Activated T-cell treated with anti-CD3 and anti-CD28 coated beads, Interleukin-2, amount 50 U/mL, for 4 hours (primary cell): ENCODE data around the gene SNPH. TPM values are rescaled to one million over a fixed set of nuclear protein-coding genes. Genes with fewer than 3 reads are reported as not detected.
"Not testable (repeated sequence)": the region's sequence is repeated elsewhere in the genome, so short reads cannot be mapped to it uniquely, and the experiment has no call there.

ENCODE experiments used
- ATAC-seq, 2 donors: fragments of 200-7000 bp; cut with Tn5 transposase; one replicate each; pipeline ENCODE4 v1.10.0; 2021
- DNase-seq: peaks from one replicate; pipeline ENCODE4 v3.0.0-alpha.2; 2020
- H3K27me3 Mint-ChIP-seq: one replicate; pipeline ENCODE4 v1.8.0; 2021; ENCODE audit warnings: low read depth, mixed read lengths
- H3K36me3 Mint-ChIP-seq: one replicate; pipeline ENCODE4 v1.8.0; 2022; ENCODE audit warnings: mixed read lengths; ENCODE audit not compliant: insufficient read depth
- H3K4me1 Mint-ChIP-seq: one replicate; pipeline ENCODE4 v1.8.0; 2021; ENCODE audit warnings: low read depth, mixed read lengths
- H3K4me3 Mint-ChIP-seq: one replicate; pipeline ENCODE4 v1.8.0; 2021; ENCODE audit warnings: mild to moderate bottlenecking, moderate library complexity, mixed read lengths
- H3K9me3 Mint-ChIP-seq: one replicate; pipeline ENCODE4 v1.8.0; 2021; ENCODE audit warnings: mixed read lengths
- total RNA-seq, 3 donors: library from RNA; stranded (reverse); gene quantifications; one replicate each; pipeline ENCODE4 v1.2.1, GENCODE V29; 2021

SNPH gene
- total RNA-seq, 3 donors from 2014 or later = 1.4 to 2.6 (median 1.9) TPM

- ATAC-seq (no peak), DNase-seq (no peak)
- Mint-ChIP-seq H3K9me3 (no peaks in the 10 kb centered on the region), H3K36me3 (no peaks in the 10 kb centered on the region), H3K27me3 (peaks cover 3% of the 10 kb centered on the region), H3K4me3 (no peak overlapping the region), H3K4me1 (no peaks in the 10 kb centered on the region)
These were observed 20.5 kb upstream of the SNPH start for GRCh38 chr20:1245578-1245977.

DNA sequence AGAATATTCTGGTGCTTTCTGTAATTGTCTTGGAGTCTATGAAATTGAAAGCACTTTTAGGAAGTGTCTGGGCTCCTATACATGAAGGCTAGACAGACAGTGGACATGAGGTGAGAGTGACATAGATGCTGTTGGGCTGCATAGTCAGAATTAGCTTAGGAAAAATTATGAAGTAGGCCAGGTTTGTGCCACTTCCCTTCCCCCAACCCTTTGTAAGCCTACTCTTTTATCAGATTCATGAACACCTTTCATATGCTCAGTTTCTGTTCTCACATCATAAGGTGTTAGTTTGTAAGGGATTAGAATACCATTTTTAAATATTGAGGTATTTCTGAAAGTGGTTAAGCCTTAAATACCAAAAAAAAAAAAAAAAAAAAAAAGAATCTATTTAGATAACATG, 18.4 kb upstream of the SNPH start:
- DNase-seq (no peak), ATAC-seq (no peak)
- H3K4me3 Mint-ChIP-seq = no peak overlapping the region
- H3K27me3 Mint-ChIP-seq = peaks cover 2% of the 10 kb centered on the region
- peaks cover 7% of the 10 kb centered on the region for H3K4me1 Mint-ChIP-seq
- no peaks in the 10 kb centered on the region for H3K36me3 Mint-ChIP-seq
- H3K9me3 Mint-ChIP-seq = peaks cover 3% of the 10 kb centered on the region

DNA sequence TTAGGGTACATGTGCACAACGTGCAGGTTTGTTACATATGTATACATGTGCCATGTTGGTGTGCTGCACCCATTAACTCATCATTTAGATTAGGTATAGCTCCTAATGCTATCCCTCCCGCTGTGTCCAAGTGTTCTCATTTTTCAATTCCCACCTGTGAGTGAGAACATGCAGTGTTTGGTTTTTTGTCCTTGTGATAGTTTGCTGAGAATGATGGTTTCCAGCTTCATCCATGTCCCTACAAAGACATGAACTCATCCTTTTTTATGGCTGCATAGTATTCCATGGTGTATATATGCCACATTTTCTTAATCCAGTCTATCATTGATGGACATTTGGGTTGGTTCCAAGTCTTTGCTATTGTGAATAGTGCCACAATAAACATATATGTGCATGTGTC, 15.8 kb upstream of the SNPH start:
- H3K27me3 Mint-ChIP-seq, ATAC-seq, H3K4me1 Mint-ChIP-seq, H3K36me3 Mint-ChIP-seq, H3K9me3 Mint-ChIP-seq, H3K4me3 Mint-ChIP-seq, DNase-seq: not testable (repeated sequence)

DNA sequence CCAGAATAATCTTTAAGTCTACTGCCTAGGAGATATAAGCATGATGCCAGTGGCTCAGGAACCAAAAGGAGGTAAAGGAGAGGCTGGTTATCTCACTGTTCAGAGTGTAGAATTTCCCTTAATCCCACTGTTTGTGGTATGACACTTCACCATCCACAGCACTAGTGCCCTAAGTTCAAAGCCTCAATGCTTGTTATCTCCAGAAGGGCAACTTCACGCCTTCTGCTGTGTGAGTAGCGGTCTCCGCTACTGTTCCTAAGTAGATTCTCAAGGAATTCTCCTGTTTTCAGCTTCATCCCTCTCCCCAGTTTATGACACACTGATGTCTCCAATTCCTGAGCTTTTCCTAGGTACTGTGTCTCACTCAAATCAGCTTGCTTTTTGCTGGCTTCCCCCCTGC, 13.7 kb upstream of the SNPH start:
- Mint-ChIP-seq H3K9me3 (peaks cover 3% of the 10 kb centered on the region), H3K4me3 (no peak overlapping the region), H3K27me3 (peaks cover 4% of the 10 kb centered on the region), H3K36me3 (no peaks in the 10 kb centered on the region), H3K4me1 (peaks cover 7% of the 10 kb centered on the region)
- no peak for ATAC-seq
- DNase-seq = no peak

- Mint-ChIP-seq H3K9me3 (peaks cover 3% of the 10 kb centered on the region), H3K27me3 (peaks cover 4% of the 10 kb centered on the region), H3K4me1 (peaks cover 7% of the 10 kb centered on the region), H3K36me3 (no peaks in the 10 kb centered on the region), H3K4me3 (no peak overlapping the region)
- ATAC-seq = no peak
- no peak for DNase-seq
These were observed 11.8 kb upstream of the SNPH start for GRCh38 chr20:1254254-1254653.

GRCh38 chr20:1255675-1256074, 10.4 kb upstream of the SNPH start:
- no peaks in the 10 kb centered on the region for H3K36me3 Mint-ChIP-seq
- H3K9me3 Mint-ChIP-seq = peaks cover 3% of the 10 kb centered on the region
- peaks cover 4% of the 10 kb centered on the region for H3K27me3 Mint-ChIP-seq
- H3K4me3 Mint-ChIP-seq = no peak overlapping the region
- ATAC-seq (no peak), DNase-seq (no peak)
- peaks cover 7% of the 10 kb centered on the region for H3K4me1 Mint-ChIP-seq

DNA sequence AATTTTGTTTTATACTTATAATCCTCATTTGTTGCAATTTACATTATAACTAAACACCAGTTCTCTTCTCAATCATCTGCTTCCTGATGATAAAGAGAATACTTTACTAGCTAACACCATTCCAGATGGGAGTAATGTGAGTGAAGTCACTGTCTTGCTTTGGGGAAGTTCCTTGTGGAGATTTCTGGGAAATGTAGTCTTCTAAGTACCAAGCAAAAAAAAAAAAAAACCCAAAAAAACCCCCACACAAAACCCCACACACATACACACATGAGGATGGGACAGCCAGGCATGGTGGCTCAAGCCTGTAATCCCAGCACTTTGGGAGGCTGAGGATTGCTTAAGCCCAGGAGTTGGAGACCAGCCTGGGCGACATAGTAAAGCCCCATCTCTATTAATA, 2.2 kb upstream of the SNPH start:
- no peaks in the 10 kb centered on the region for H3K36me3 Mint-ChIP-seq
- no peak overlapping the region for H3K4me3 Mint-ChIP-seq
- no peaks in the 10 kb centered on the region for H3K9me3 Mint-ChIP-seq
- no peak for ATAC-seq
- peaks cover 5% of the 10 kb centered on the region for H3K27me3 Mint-ChIP-seq
- H3K4me1 Mint-ChIP-seq = peaks cover 50% of the 10 kb centered on the region
- no peak for DNase-seq

GRCh38 chr20:1264727-1265126, 1.4 kb upstream of the SNPH start:
- Mint-ChIP-seq H3K36me3 (peaks cover 2% of the 10 kb centered on the region), H3K27me3 (peaks cover 5% of the 10 kb centered on the region), H3K9me3 (no peaks in the 10 kb centered on the region), H3K4me1 (peaks cover 54% of the 10 kb centered on the region), H3K4me3 (peak overlapping the region; percentile 87)
- no peak for DNase-seq
- no peak for ATAC-seq

GRCh38 chr20:1265226-1265915, 723 bp upstream of the SNPH start:
- peaks cover 54% of the 10 kb centered on the region for H3K4me1 Mint-ChIP-seq
- DNase-seq (no peak), ATAC-seq (no peak)
- H3K36me3 Mint-ChIP-seq = peaks cover 2% of the 10 kb centered on the region
- H3K4me3 Mint-ChIP-seq = peak overlapping the region; percentile 87
- H3K9me3 Mint-ChIP-seq = no peaks in the 10 kb centered on the region
- H3K27me3 Mint-ChIP-seq = peaks cover 5% of the 10 kb centered on the region

- Mint-ChIP-seq H3K4me3 (peak overlapping the region; percentile 87), H3K36me3 (peaks cover 2% of the 10 kb centered on the region), H3K9me3 (no peaks in the 10 kb centered on the region), H3K27me3 (peaks cover 4% of the 10 kb centered on the region), H3K4me1 (peaks cover 54% of the 10 kb centered on the region)
- DNase-seq = no peak
- ATAC-seq = no peak
These were observed 253 bp upstream of the SNPH start for GRCh38 chr20:1265916-1266166.

GRCh38 chr20:1267161-1267560, 1.1 kb downstream of the SNPH start:
- Mint-ChIP-seq H3K36me3 (peaks cover 2% of the 10 kb centered on the region), H3K4me1 (peaks cover 64% of the 10 kb centered on the region), H3K9me3 (no peaks in the 10 kb centered on the region), H3K27me3 (peaks cover 2% of the 10 kb centered on the region), H3K4me3 (peak overlapping the region; percentile 87)
- ATAC-seq (no peak), DNase-seq (no peak)

GRCh38 chr20:1267809-1268374, 1.8 kb downstream of the SNPH start:
- DNase-seq = no peak
- Mint-ChIP-seq H3K4me1 (peaks cover 68% of the 10 kb centered on the region), H3K4me3 (peak overlapping the region; percentile 87), H3K36me3 (peaks cover 2% of the 10 kb centered on the region), H3K27me3 (no peaks in the 10 kb centered on the region), H3K9me3 (no peaks in the 10 kb centered on the region)
- no peak for ATAC-seq

GRCh38 chr20:1269235-1269634, 3.1 kb downstream of the SNPH start:
- ATAC-seq = no peak
- H3K36me3 Mint-ChIP-seq = peaks cover 2% of the 10 kb centered on the region
- peaks cover 66% of the 10 kb centered on the region for H3K4me1 Mint-ChIP-seq

GRCh38 chr20:1269850-1270249, 3.8 kb downstream of the SNPH start:
- H3K4me3 Mint-ChIP-seq = no peak overlapping the region

More at GRCh38 chr20:1269235-1269634, 3.1 kb downstream of the SNPH start:
- no peaks in the 10 kb centered on the region for H3K27me3 Mint-ChIP-seq
- no peaks in the 10 kb centered on the region for H3K9me3 Mint-ChIP-seq
- DNase-seq = no peak
- no peak overlapping the region for H3K4me3 Mint-ChIP-seq

GRCh38 chr20:1272368-1273100, 6.4 kb downstream of the SNPH start:
- Mint-ChIP-seq H3K9me3 (no peaks in the 10 kb centered on the region), H3K27me3 (no peaks in the 10 kb centered on the region), H3K36me3 (peaks cover 2% of the 10 kb centered on the region), H3K4me1 (peaks cover 45% of the 10 kb centered on the region), H3K4me3 (no peak overlapping the region)
- no peak for DNase-seq
- no peak for ATAC-seq

More at GRCh38 chr20:1269850-1270249, 3.8 kb downstream of the SNPH start:
- Mint-ChIP-seq H3K36me3 (peaks cover 2% of the 10 kb centered on the region), H3K4me1 (peaks cover 59% of the 10 kb centered on the region), H3K27me3 (no peaks in the 10 kb centered on the region), H3K9me3 (no peaks in the 10 kb centered on the region)
- DNase-seq (no peak), ATAC-seq (no peak)
